GM19238 (cell line): Measurements from ENCODE around the gene CRELD2.

ENCODE experiments used
- DNase-seq: peaks from one replicate; pipeline ENCODE4 v3.0.0; 2011; ENCODE audit warnings: low spot score; ENCODE audit not compliant: insufficient read length

Gene CRELD2

DNA sequence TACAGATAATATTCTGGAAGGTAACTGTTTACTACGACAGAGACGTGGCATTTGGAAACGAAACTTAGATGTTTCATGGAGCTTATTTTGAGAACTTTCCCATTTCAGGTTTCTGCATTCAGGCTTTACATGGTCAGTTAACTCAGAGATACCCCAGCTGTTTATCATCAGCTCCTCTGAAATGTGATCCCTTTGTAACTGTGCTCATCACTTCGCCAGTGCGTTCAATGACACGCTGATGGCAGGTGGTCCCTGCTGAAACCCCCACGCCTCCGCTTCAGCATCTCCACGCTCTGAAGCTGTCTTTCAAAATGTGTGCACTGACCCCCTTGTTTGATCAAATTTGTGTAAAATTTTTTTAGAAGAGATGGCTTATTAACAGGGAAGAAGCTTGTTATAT lies 30.7 kb upstream of the CRELD2 start:
- no peak for DNase-seq

GRCh38 chr22:49889071-49889470 lies 29.4 kb upstream of the CRELD2 start:
- DNase-seq: no peak

DNA sequence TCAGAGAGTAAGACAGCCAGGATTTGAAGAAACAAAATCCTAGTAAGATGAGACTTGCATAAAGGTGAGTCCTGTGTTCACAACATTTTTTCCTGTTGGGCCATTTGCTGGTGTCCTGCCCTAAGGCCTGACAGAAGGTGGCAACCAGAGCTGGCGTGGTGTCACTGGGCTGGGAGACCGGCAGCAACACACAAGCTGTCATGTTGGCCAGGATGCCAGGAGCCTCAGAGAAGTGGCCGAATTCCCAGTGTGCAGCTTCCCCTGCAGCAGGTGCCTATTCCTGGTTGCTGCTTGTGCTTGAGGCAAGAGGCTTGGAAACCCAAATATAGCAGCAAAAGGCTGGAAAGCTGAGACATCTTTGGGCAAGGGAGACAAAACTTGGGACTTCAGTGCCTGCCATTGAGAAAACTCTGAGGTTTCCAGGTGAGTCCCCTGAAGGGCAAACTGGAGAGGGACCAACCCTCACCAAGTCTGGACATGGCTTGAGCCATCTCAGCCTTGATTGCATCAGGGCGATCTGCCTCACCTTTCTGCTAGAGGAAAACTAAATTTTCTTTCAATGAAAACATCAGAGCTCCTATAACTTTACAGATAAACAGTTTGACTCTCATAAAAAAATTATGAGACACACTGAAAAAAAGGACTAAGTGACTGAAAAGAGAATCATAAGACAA lies 26.1 kb upstream of the CRELD2 start:
- no peak for DNase-seq

DNA sequence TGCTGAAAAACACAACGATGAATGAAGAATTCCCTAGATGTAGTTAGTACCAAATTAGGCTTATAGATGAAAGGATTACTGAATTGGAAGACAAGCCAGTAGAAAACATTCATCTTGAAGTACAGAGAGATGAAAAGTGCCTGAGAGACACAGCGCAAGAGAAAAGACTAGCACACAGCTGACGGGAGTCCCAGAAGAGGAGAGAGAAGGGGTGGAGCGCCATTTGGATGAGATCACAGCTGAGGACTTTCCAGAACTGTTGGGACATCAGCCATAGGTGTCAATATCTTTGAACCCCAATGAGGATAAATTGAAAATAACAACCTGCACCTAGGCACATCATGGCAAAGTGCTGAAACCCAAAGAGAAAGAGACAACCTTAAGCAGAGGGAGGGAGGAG lies 25.4 kb upstream of the CRELD2 start:
- no peak for DNase-seq

DNA sequence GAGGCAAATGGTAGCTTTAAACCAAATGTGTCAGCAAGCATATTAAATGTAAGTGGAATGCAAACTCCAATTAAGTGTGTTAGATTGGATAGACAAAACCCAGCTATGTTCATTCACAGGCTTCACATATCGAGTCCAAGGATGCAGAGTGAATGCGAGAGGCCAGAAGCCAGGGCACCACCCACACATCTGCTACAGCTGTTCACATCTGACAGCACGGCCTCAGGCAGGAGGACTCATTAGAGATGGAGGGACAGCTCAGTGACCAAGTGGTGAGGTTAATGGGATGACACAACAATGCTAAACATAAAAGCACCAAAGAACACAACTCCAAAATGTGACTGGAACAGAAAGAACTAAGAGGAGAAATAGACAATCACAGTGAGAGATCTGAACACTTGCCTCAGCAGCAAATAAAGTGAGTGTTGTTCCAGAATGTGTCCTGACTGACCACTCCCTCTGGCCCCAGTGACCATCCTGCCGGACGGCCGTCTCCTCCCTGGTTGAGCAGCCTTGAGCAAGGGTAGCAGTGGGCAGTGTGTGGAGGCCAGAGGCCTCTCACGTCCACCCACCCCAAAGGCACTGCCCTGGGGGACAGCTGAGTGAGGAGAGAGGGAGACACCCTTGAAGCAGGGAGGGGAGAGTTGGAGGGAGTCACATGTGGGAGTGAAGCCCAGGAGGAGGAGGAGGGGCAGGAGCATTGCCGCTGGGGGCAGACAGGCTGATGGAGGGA lies 23.9 kb upstream of the CRELD2 start:
- no peak for DNase-seq

DNA sequence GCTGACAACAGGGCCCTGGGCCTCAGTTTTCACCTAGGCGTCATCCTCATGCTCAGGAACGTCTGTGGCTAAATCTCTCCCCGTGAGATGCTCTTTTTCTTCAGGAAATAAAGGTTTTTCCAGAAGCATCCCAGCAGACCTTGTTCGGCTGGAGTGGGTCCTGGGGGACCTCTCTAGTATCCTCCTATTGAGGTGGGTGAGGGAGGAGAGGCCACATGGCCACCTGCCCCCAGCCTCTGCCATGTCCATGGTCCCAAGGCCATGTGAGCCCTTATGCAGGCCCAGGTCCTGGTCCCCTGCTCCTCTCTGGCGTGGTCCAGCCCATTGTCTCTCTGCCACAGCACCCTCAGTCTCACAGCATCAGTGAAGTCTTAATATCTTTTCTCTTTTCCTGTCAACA lies 22.2 kb upstream of the CRELD2 start:
- DNase-seq: no peak

GRCh38 chr22:49897015-49897684 lies 21.3 kb upstream of the CRELD2 start:
- no peak for DNase-seq

DNA sequence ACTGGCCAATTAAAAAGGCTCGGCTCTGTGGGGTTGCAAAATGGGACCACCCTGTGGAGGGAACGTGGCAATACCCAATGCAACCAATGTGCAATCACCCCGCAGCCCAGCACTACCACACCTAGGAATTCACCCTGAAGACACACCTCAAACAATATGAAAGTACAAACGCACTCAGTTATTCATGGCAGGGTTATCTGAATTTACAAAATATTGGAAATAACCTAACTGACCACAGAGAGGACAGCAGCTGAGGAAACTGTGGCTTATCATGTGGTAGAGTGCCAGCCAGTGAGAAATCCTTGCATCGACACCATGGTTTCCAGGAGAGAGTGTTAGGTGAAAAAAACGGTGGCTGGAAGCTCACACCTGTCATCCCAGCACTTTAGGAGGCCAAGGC lies 18.9 kb upstream of the CRELD2 start:
- no peak for DNase-seq

- DNase-seq: no peak
Measured at GRCh38 chr22:49900441-49901230, 17.8 kb upstream of the CRELD2 start.

DNA sequence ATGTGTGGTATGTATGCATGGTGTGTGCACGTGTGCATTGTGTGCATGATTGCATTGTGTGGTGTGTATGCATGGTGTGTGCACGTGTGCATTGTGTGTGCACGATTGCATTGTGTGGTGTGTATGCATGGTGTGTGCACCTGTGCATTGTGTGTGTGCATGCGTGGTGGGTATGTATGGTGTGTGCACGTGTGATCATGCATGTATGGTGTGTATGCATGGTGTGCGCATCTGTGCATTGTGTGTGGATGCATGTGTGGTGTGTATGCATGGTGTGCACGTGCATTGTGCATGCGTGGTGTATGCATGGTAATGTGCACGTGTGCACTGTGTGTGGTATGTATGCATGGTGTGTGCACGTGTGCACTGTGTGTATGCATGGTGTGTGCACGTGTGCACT lies 17.0 kb upstream of the CRELD2 start:
- DNase-seq: no peak

DNA sequence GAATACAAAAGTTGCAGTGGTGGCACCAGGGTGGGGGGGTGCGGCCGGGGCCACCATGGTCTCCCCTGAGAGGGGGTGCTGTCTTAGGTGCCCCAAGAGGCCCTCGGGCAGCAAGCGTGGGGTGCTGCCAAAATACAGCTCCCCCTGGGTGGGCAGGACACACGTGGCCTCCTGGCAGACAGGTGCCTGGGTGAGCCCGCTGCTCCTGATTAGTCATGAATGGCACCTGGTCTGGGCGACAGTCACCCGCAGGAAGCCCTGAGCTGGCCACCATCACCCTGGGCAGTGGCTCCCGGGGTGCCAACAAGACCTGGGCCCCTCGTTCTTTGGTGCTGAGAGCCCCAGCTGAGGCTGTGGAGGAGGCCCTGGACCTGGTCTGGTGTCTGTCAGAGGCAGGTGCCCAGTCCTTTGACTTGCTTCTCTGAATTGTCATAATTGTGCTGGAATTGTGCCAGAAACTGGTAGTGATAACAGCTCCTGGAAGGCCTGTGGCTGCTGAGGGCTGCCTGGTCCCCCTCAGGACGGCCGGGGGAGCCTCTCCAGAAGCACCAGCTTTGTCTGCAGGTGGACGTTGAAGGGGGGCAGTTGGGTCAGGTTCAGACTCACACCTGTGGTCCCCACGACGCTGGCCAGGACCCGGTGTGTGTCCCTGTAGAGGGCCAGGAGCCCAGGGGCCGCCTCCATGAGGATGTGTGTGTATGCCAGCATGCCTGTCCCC lies 15.0 kb upstream of the CRELD2 start:
- DNase-seq: no peak

- no peak for DNase-seq
Measured at GRCh38 chr22:49904040-49904369, 14.4 kb upstream of the CRELD2 start.

DNA sequence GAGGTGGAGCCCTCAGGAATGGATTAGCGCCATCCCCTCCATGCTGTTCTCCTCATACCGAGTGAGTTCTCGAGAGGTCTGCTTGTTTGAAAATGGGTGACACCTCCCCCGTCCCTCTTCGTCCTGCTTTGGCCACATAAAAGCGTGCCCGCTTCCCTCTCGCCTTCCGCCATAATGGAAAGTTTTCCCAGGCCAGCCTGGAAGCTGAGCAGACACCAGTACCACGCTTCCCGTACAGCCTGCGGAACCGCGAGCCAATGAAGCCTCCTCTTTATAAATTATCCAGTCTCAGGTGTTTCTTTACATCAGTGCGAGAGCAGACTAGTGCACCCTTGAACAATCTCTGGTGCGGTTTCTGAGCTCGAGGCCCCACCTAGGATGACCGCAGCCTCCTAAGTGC lies 13.0 kb upstream of the CRELD2 start:
- DNase-seq: no peak

- no peak for DNase-seq
Measured at GRCh38 chr22:49906071-49906798, 12.2 kb upstream of the CRELD2 start.

DNA sequence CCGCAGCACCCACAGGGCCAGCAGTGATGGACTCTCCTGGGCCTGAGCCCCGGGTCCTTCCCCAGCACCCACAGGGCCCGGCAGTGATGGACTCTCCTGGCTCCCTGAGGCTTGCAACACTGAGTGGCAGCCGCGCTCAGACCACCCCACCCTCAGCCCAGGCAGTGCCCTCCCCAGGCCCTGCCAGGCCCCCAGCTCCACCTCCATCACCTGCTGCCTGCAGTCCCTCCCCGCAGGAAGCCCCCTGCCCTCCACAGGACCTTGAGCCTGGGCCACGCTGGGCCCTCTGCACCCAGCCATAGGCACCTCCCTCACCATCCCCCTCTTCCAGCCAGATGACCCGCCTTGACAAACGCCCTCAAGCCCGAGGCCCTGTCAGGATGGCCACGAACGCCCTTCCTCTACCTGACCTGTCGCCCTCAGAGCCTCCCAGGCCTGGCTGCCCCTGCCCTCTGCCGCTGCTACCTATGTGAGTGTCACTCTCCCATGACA lies 11.6 kb upstream of the CRELD2 start:
- DNase-seq: no peak

DNA sequence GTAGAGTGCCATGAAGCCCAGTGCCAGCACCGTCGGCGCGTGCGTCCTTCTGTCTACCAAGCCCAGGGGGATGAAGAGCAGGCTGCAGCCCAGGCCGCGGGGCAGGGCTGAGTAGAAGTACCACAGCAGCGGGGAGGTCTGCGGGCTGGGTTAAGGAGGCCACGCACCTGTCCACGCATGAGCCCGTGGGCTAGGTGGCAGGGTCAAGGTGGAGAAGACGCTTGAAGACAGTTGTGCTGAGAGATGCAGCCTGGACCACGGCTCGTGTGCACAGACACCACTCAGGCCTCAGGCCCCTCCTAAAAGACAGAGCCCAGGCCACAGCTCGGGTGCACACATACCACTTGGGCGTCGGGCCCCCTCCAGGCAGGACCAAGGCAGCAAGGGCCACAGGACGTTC lies 10.6 kb upstream of the CRELD2 start:
- DNase-seq: no peak

DNA sequence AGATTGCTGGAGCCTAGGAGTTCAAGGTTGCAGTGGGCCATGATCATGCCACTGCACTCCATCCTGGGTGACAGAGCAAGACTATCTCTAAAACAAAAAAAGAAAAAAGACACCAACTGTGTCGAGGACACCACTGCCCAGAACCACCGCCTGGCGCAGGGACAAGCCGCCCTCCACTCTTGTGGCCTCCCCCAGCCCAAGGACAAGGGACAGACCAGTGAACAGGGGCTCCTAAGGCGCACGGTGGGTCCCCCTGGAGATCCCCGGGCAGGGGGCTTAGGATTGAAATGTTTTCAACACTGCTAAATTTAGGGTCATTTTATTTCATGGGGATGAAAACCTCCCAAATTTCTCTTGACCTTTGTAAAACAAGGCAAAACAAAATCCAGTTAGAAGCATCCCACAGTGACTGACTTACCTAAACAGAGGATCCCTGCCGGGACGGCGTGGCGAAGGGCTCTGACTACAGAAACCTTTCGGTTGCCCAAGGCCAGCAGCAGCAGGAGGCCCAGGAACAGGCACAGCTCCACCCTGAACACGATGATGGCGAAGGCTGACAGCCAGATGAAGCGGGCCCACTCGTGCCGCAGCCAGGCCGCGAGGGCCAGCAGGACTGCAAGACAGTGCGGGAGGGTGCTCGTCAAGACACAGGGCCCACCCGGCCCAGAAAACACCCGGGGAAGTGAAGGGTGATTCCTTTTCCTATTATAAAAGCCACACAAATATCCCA lies 8.8 kb upstream of the CRELD2 start:
- no peak for DNase-seq

- no peak for DNase-seq
Measured at GRCh38 chr22:49910229-49911155, 7.9 kb upstream of the CRELD2 start.
